Measurements from ENCODE around the gene CACNB3. TPM values are rescaled to one million over a fixed set of nuclear protein-coding genes. Genes with fewer than 3 reads are reported as not detected.
"Not testable (repeated sequence)": the region's sequence is repeated elsewhere in the genome, so short reads cannot be mapped to it uniquely, and the experiment has no call there.

CACNB3 gene
- total and polyA plus RNA-seq, 2 donors (not counting 1 experiment from before 2014, with no cell fraction given): 28.4 to 46.2 TPM

GRCh38 chr12:48852734-48853688 is 34.7 kb downstream of the CACNB3 start:
- peak; percentile 76 to 91 for DNase-seq (ENCODE audit: low read depth in 2 of 2)
- peaks cover 7% of the 10 kb centered on the region for H3K4me1 ChIP-seq (ENCODE audit: control insufficient read depth, extremely low read depth, insufficient read depth, low read length)
- H3K9ac ChIP-seq (ENCODE audit: insufficient read depth, low read length): no peak overlapping the region
- H3K36me3 ChIP-seq (ENCODE audit: control insufficient read depth, insufficient read depth, low read length): no peaks in the 10 kb centered on the region
- H3K27ac ChIP-seq (ENCODE audit: insufficient read depth, low read length): peak overlapping the region; percentile 11
- H3K4me2 ChIP-seq (ENCODE audit: extremely low read depth, insufficient read depth, low read length): peak overlapping the region; percentile 95
- H2AFZ ChIP-seq (ENCODE audit: low read length): peak overlapping the region; percentile 83
- H4K20me1 ChIP-seq (ENCODE audit: control insufficient read depth, extremely low read depth, insufficient read depth, low read length): no peaks in the 10 kb centered on the region
- peaks cover 29% of the 10 kb centered on the region for H3K79me2 ChIP-seq (ENCODE audit: control insufficient read depth, insufficient read depth, low read length)
- peaks cover 6% of the 10 kb centered on the region for H3K27me3 ChIP-seq (ENCODE audit: control insufficient read depth, insufficient read depth, low read length)
- peak overlapping the region; percentile 15 to 87 (median 62) for H3K4me3 ChIP-seq (replicated peaks in 1 of 4; ENCODE audit: control extremely low read depth in 1 of 4, insufficient read depth in 1 of 4, low read depth in 3 of 4, low read length in 4 of 4)
- no peaks in the 10 kb centered on the region for H3K9me3 ChIP-seq (ENCODE audit: control insufficient read depth, insufficient read depth, low read depth, low read length)
- no peak for TF ChIP-seq EZH2 (IDR thresholded peaks at IDR 0.05; ENCODE audit: low read length, missing control alignments)
- TF ChIP-seq CTCF (conservative IDR thresholded peaks at IDR 0.05 in 1 of 2, IDR thresholded peaks at IDR 0.05 in 1 of 2; ENCODE audit: low read depth in 1 of 2, low read length in 2 of 2): peak; percentile 78 to 80

GRCh38 chr12:48854488-48854887 is 36.2 kb downstream of the CACNB3 start:
- H3K79me2 ChIP-seq (ENCODE audit: control insufficient read depth, insufficient read depth, low read length): peaks cover 24% of the 10 kb centered on the region
- peaks cover 6% of the 10 kb centered on the region for H3K27me3 ChIP-seq (ENCODE audit: control insufficient read depth, insufficient read depth, low read length)
- H3K4me2 ChIP-seq (ENCODE audit: extremely low read depth, insufficient read depth, low read length): no peak overlapping the region
- TF ChIP-seq CTCF (conservative IDR thresholded peaks at IDR 0.05 in 1 of 2, IDR thresholded peaks at IDR 0.05 in 1 of 2; ENCODE audit: low read depth in 1 of 2, low read length in 2 of 2) (no peak), EZH2 (IDR thresholded peaks at IDR 0.05; ENCODE audit: low read length, missing control alignments) (no peak)
- no peak overlapping the region for H3K27ac ChIP-seq (ENCODE audit: insufficient read depth, low read length)
- no peak overlapping the region for H3K9ac ChIP-seq (ENCODE audit: insufficient read depth, low read length)
- H3K36me3 ChIP-seq (ENCODE audit: control insufficient read depth, insufficient read depth, low read length): no peaks in the 10 kb centered on the region
- no peak for DNase-seq (ENCODE audit: low read depth in 2 of 2)
- H3K4me1 ChIP-seq (ENCODE audit: control insufficient read depth, extremely low read depth, insufficient read depth, low read length): peaks cover 7% of the 10 kb centered on the region
- H3K9me3 ChIP-seq (ENCODE audit: control insufficient read depth, insufficient read depth, low read depth, low read length): no peaks in the 10 kb centered on the region
- H2AFZ ChIP-seq (ENCODE audit: low read length): no peak overlapping the region
- no peak overlapping the region for H3K4me3 ChIP-seq (replicated peaks in 1 of 4; ENCODE audit: control extremely low read depth in 1 of 4, insufficient read depth in 1 of 4, low read depth in 3 of 4, low read length in 4 of 4)
- no peaks in the 10 kb centered on the region for H4K20me1 ChIP-seq (ENCODE audit: control insufficient read depth, extremely low read depth, insufficient read depth, low read length)

DNA sequence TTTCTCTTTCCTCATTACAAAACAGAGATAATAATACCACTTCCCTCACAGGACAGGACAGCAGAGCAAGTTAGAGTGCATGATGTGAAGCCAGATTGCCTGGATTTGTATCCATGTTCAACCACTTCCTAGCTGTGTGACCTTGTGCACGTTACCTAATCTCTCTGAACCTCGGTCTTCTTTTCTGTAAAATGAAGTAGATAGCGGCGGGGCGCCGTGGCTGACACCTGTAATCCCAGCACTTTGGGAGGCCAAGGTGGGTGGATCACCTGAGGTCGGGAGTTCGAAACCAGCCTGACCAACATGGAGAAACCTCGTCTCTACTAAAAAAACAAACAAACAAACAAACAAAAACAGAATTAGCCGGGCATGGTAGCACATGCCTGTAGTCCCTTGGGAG is 36.6 kb downstream of the CACNB3 start:
- H3K4me1 ChIP-seq (ENCODE audit: control insufficient read depth, extremely low read depth, insufficient read depth, low read length); H3K4me3 ChIP-seq (replicated peaks in 1 of 4; ENCODE audit: control extremely low read depth in 1 of 4, insufficient read depth in 1 of 4, low read depth in 3 of 4, low read length in 4 of 4); DNase-seq (ENCODE audit: low read depth in 2 of 2); H3K4me2 ChIP-seq (ENCODE audit: extremely low read depth, insufficient read depth, low read length); H3K9ac ChIP-seq (ENCODE audit: insufficient read depth, low read length); H3K36me3 ChIP-seq (ENCODE audit: control insufficient read depth, insufficient read depth, low read length); H3K27ac ChIP-seq (ENCODE audit: insufficient read depth, low read length); H3K27me3 ChIP-seq (ENCODE audit: control insufficient read depth, insufficient read depth, low read length); H3K9me3 ChIP-seq (ENCODE audit: control insufficient read depth, insufficient read depth, low read depth, low read length); H4K20me1 ChIP-seq (ENCODE audit: control insufficient read depth, extremely low read depth, insufficient read depth, low read length); H2AFZ ChIP-seq (ENCODE audit: low read length): not testable (repeated sequence)
- peaks cover 20% of the 10 kb centered on the region for H3K79me2 ChIP-seq (ENCODE audit: control insufficient read depth, insufficient read depth, low read length)

Data from fibroblast of lung (primary cell).